Measurements from ENCODE around the gene NOTCH1. TPM values are rescaled to one million over a fixed set of nuclear protein-coding genes. Genes with fewer than 3 reads are reported as not detected.

NOTCH1 gene
- total and polyA plus RNA-seq, 2 of the 8 experiments (the other 6 are each of a cell fraction or from before 2014, with no cell fraction given) = 6.9 to 55.6 TPM

DNA sequence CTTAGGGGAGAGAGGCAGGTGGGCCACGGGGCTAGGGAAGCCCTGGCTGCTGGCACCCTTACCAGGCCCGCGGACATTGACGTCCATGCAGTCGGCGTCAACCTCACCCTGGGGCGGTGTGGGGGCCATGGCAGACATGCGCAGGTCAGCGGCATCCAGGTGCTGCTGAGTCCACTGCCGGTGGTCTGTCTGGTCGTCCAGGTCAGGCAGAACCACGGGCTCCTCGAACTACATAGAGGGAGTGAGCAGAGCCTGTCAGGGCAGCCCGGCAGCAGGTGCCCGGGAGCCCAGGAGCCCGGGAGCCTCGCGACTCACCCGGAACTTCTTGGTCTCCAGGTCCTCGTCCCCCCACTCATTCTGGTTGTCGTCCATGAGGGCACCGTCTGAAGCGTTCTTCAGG, 44.2 kb downstream of the NOTCH1 start:
- no peak overlapping the region for H2BK120ac ChIP-seq (replicated peaks; ENCODE audit: low read depth, low read length)
- H3K4me1 ChIP-seq (replicated peaks in 1 of 4; ENCODE audit: control insufficient read depth in 3 of 4, insufficient read depth in 4 of 4, low read length in 3 of 4) = no peaks in the 10 kb centered on the region
- no peak overlapping the region for H3K27ac ChIP-seq (ENCODE audit: low read depth, low read length)
- H2BK20ac ChIP-seq (ENCODE audit: low read length) = no peak overlapping the region
- no peak overlapping the region for H3K4ac ChIP-seq (replicated peaks; ENCODE audit: insufficient read length, low read depth, low read length)
- no peak overlapping the region for H4K91ac ChIP-seq (replicated peaks; ENCODE audit: insufficient read length, low read length)
- no peaks in the 10 kb centered on the region for H3K9me3 ChIP-seq (ENCODE audit: insufficient read depth in 2 of 2, low read depth in 1 of 2, low read length in 1 of 2)
- H4K8ac ChIP-seq (ENCODE audit: extremely low read depth, insufficient read depth, low read length) = no peak overlapping the region
- no peak overlapping the region for H3K4me3 ChIP-seq (ENCODE audit: extremely low read depth in 1 of 4, insufficient read depth in 2 of 4, low read depth in 3 of 4, low read length in 4 of 4)
- peaks cover 0 to 24% of the 10 kb centered on the region in 2 experiments for H4K20me1 ChIP-seq (replicated peaks in 1 of 2; ENCODE audit: control insufficient read depth in 1 of 2, insufficient read depth in 2 of 2, low read length in 2 of 2)
- H4K5ac ChIP-seq (ENCODE audit: insufficient read length, low read depth, low read length) = no peak overlapping the region
- no peaks in the 10 kb centered on the region for H3K27me3 ChIP-seq (replicated peaks in 1 of 4; ENCODE audit: control insufficient read depth in 3 of 4, extremely low read depth in 1 of 4, insufficient read depth in 3 of 4, low read length in 3 of 4)
- H3K9ac ChIP-seq (replicated peaks in 1 of 4; ENCODE audit: extremely low read depth in 1 of 4, low read depth in 3 of 4, low read length in 3 of 4) = no peak overlapping the region
- no peak overlapping the region for H2BK12ac ChIP-seq (ENCODE audit: low read depth, low read length)
- FAIRE-seq (no peak), DNase-seq (ENCODE audit: low read depth in 1 of 2, low spot score in 2 of 2) (no peak)
- no peaks in the 10 kb centered on the region for H3K23me2 ChIP-seq (ENCODE audit: low read depth, low read length)
- no peak overlapping the region for H2AFZ ChIP-seq (ENCODE audit: low read length)
- no peak overlapping the region for H3K23ac ChIP-seq (ENCODE audit: insufficient read length)
- no peak overlapping the region for H2BK5ac ChIP-seq (ENCODE audit: low read depth, low read length)
- ChIA-PET CTCF (ENCODE audit: partially characterized antibody) (interaction anchor here (4.8 kb wide), 1 partner anchor 14 kb away, joined by 47 read pairs; no protein-coding TSS in a partner anchor), POLR2A (ENCODE audit: partially characterized antibody) (interaction anchor here (1.0 kb wide), 2 partner anchors 9 to 18 kb away, joined by 3 read pairs; no protein-coding TSS in a partner anchor)
- no peak overlapping the region for H3K14ac ChIP-seq (ENCODE audit: insufficient read length)
- H3K79me2 ChIP-seq (ENCODE audit: control insufficient read depth in 1 of 2, insufficient read depth in 2 of 2, low read length in 2 of 2) = no peaks in the 10 kb centered on the region
- H3K79me1 ChIP-seq (ENCODE audit: low read depth, low read length) = no peaks in the 10 kb centered on the region
- H3K36me3 ChIP-seq (ENCODE audit: control insufficient read depth in 2 of 4, insufficient read depth in 4 of 4, low read length in 3 of 4) = peaks cover 14 to 88% (median 40%) of the 10 kb centered on the region in 4 experiments; a peak in 7 of 8 replicates
- no peak overlapping the region for H3K56ac ChIP-seq (replicated peaks; ENCODE audit: insufficient read length, low read depth, low read length)
- no peak overlapping the region for H2BK15ac ChIP-seq (ENCODE audit: low read length)
- H3K4me2 ChIP-seq (ENCODE audit: insufficient read depth in 1 of 2, low read depth in 2 of 2, low read length in 2 of 2) = no peak overlapping the region
- WGBS, 2 experiments (ENCODE audit: extremely low coverage in 1 of 2, insufficient coverage in 1 of 2, insufficient read length in 1 of 2, insufficient replicate concordance in 2 of 2, low coverage in 1 of 2, low lambda C conversion rate in 2 of 2, missing lambda C conversion rate in 1 of 2) = 98% methylated on average over 23 of the region's 23 CpGs; no CpG with 5 or more reads in 1 of the 2 experiments
- H2AK5ac ChIP-seq (ENCODE audit: low read depth, low read length) = no peak overlapping the region
- no peak overlapping the region for H3K18ac ChIP-seq (ENCODE audit: extremely low read depth, low read length)
- TF ChIP-seq RXRA (IDR thresholded peaks at IDR 0.05; ENCODE audit: insufficient read depth, low read depth, low read length) = no peak
- no peak for TF ChIP-seq CHD2 (IDR thresholded peaks at IDR 0.05; ENCODE audit: low read length)
- TF ChIP-seq POLR2AphosphoS5 (IDR thresholded peaks at IDR 0.05; ENCODE audit: low read depth, low read length) = no peak
- TF ChIP-seq KDM4A (IDR thresholded peaks at IDR 0.05; ENCODE audit: low read depth, low read length, severe bottlenecking) = no peak
- TF ChIP-seq, protein P1, sequence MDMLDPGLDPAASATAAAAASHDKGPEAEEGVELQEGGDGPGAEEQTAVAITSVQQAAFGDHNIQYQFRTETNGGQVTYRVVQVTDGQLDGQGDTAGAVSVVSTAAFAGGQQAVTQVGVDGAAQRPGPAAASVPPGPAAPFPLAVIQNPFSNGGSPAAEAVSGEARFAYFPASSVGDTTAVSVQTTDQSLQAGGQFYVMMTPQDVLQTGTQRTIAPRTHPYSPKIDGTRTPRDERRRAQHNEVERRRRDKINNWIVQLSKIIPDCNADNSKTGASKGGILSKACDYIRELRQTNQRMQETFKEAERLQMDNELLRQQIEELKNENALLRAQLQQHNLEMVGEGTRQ (IDR thresholded peaks at IDR 0.05; ENCODE audit: low read length) = no peak
- TF ChIP-seq RFX5 (IDR thresholded peaks at IDR 0.05; ENCODE audit: borderline replicate concordance, low read depth, low read length) = no peak
- no peak for TF ChIP-seq E2F6 (IDR thresholded peaks at IDR 0.05)
- no peak for TF ChIP-seq CEBPB (IDR thresholded peaks at IDR 0.05; ENCODE audit: low read depth, low read length)
- TF ChIP-seq SRF (IDR thresholded peaks at IDR 0.05; ENCODE audit: low read depth, low read length) = no peak
- TF ChIP-seq ATF3 (IDR thresholded peaks at IDR 0.05; ENCODE audit: insufficient read depth, low read depth, low read length) = no peak
- TF ChIP-seq POU5F1 (IDR thresholded peaks at IDR 0.05; ENCODE audit: low read depth, low read length) = no peak
- no peak for TF ChIP-seq SAP30 (IDR thresholded peaks at IDR 0.05; ENCODE audit: insufficient read depth, insufficient replicate concordance, low read length)
